Liver (tissue), 9 donors: ENCODE results near the gene R3HDML. TPM values are rescaled to one million over a fixed set of nuclear protein-coding genes. Genes with fewer than 3 reads are reported as not detected.

Experiments
- DNase-seq: peaks from one replicate; pipeline ENCODE4 v3.0.0-alpha.2; 2017; ENCODE audit warnings: low spot score
- H3K27ac ChIP-seq, 2 donors: one replicate each; pipeline ENCODE4 v1.7.0; 2013; ENCODE audit warnings: inconsistent platforms in 2 of 2, low read length in 2 of 2, control low read depth in 1 of 2, low read depth in 1 of 2, mild to moderate bottlenecking in 1 of 2
- H3K27me3 ChIP-seq, 4 donors: one replicate each; pipeline versions ENCODE4 v1.6.1 to v1.7.0; 2013; ENCODE audit warnings: low read length in 3 of 4, inconsistent platforms in 1 of 4, mild to moderate bottlenecking in 1 of 4, moderate library complexity in 1 of 4; ENCODE audit not compliant: control insufficient read depth in 4 of 4, insufficient read depth in 4 of 4
- H3K36me3 ChIP-seq, 4 donors: one replicate each; pipeline versions ENCODE4 v1.6.1 to v1.7.0; 2013; ENCODE audit warnings: low read length in 3 of 4, mild to moderate bottlenecking in 3 of 4, low read depth in 1 of 4, moderate library complexity in 1 of 4; ENCODE audit not compliant: control insufficient read depth in 4 of 4, insufficient read depth in 3 of 4
- H3K4me1 ChIP-seq, 4 donors: one replicate each; pipeline versions ENCODE4 v1.6.1 to v1.7.0; 2013; ENCODE audit warnings: low read length in 3 of 4, mild to moderate bottlenecking in 3 of 4, moderate library complexity in 1 of 4; ENCODE audit not compliant: control insufficient read depth in 4 of 4, insufficient read depth in 4 of 4
- H3K4me3 ChIP-seq, 3 donors: one replicate each; pipeline versions ENCODE4 v1.6.1 to v1.7.0; 2013; ENCODE audit warnings: low read length in 3 of 3, control low read depth in 1 of 3, low read depth in 1 of 3, mild to moderate bottlenecking in 1 of 3
- H3K9ac ChIP-seq, 2 donors: one replicate each; pipeline ENCODE4 v1.7.0; 2013; ENCODE audit warnings: low read length in 2 of 2, mild to moderate bottlenecking in 2 of 2, moderate library complexity in 2 of 2, control low read depth in 1 of 2, low read depth in 1 of 2
- H3K9me3 ChIP-seq, 4 donors: one replicate each; pipeline versions ENCODE4 v1.6.1 to v1.7.0; 2013; ENCODE audit warnings: low read length in 3 of 4; ENCODE audit not compliant: control insufficient read depth in 4 of 4
- EGR1 ChIP-seq, 2 donors: IDR thresholded peaks; 2 replicates each; pipeline ENCODE4 v1.6.1; 2016 to 2018; ENCODE audit warnings: antibody characterized with exemption in 2 of 2, low read depth in 2 of 2
- FOXA1 ChIP-seq: IDR thresholded peaks from 2 replicates; pipeline ENCODE4 v1.6.1; 2016; ENCODE audit warnings: antibody characterized with exemption
- FOXA2 ChIP-seq: IDR thresholded peaks from 2 replicates; pipeline ENCODE4 v1.6.1; 2016; ENCODE audit warnings: antibody characterized with exemption
- GABPA ChIP-seq, 2 donors: IDR thresholded peaks in 1 of 2; conservative IDR thresholded peaks in 1 of 2; 2 replicates each; pipeline ENCODE4 v1.6.1; 2016; ENCODE audit warnings: antibody characterized with exemption in 2 of 2, mild to moderate bottlenecking in 1 of 2, moderate library complexity in 1 of 2
- HNF4G ChIP-seq: IDR thresholded peaks from 2 replicates; pipeline ENCODE4 v1.6.1; 2016; ENCODE audit warnings: antibody characterized with exemption
- NR2F2 ChIP-seq: IDR thresholded peaks from 2 replicates; pipeline ENCODE4 v1.6.1; 2016; ENCODE audit warnings: antibody characterized with exemption
- RAD21 ChIP-seq, 2 donors: IDR thresholded peaks; 2 replicates each; pipeline ENCODE4 v1.6.1; 2016; ENCODE audit warnings: antibody characterized with exemption in 2 of 2, mild to moderate bottlenecking in 2 of 2
- RXRA ChIP-seq, 2 donors: IDR thresholded peaks; 2 replicates each; pipeline ENCODE4 v1.6.1; 2017 to 2018; ENCODE audit warnings: antibody characterized with exemption in 2 of 2, mild to moderate bottlenecking in 1 of 2
- TAF1 ChIP-seq: conservative IDR thresholded peaks from 2 replicates; pipeline ENCODE4 v1.6.1; 2016; ENCODE audit warnings: antibody characterized with exemption, mild to moderate bottlenecking
- WGBS: extraction: QIAGEN DNeasy Blood & Tissue Kit; methylation state at CpG from one replicate; pipeline ENCODE4 v1.1.7; 2013; 5-methylcytosine and 5-hydroxymethylcytosine counted together
- polyA plus RNA-seq, 2 donors: library from polyadenylated mRNA; stranded (reverse) in 1 of 2; unstranded in 1 of 2; fragments of 200-250 nt in 1 of 2; fragments of >200 nt in 1 of 2; fragmentation: Nextera tagmentation in 1 of 2; extraction: Ambion mirVana in 1 of 2; gene quantifications; one replicate each; pipeline versions ENCODE4 v1.2.1 to v1.2.3, GENCODE V29; 2013 to 2015
- total RNA-seq, 2 donors: library from RNA; depleted of rRNA; stranded (reverse); fragments of >200 nt; gene quantifications; one replicate each; pipeline ENCODE4 v1.2.3, GENCODE V29; 2014
- TF ChIP-seq, protein P1 (sequence below): IDR thresholded peaks from 2 replicates; pipeline ENCODE4 v1.6.1; 2016; ENCODE audit warnings: antibody characterized with exemption
- TF ChIP-seq, protein P2 (sequence below): IDR thresholded peaks from 2 replicates; pipeline ENCODE4 v1.6.1; 2016; ENCODE audit warnings: antibody characterized with exemption, mild to moderate bottlenecking
- TF ChIP-seq, protein P3 (sequence below): IDR thresholded peaks from 2 replicates; pipeline ENCODE4 v1.6.1; 2016; ENCODE audit warnings: antibody characterized with exemption
- TF ChIP-seq, protein P4 (sequence below): fragments of 150-350 bp; IDR thresholded peaks from 2 replicates; pipeline ENCODE4 v1.5.1; 2017; ENCODE audit warnings: improper control_type of control experiment, low read depth, low read length; ENCODE audit not compliant: missing input control
- donor health status: healthy.
- donor health status: healthy.
- donor health status: healthy.
- donor health status: healthy.
- donor health status: healthy.

The R3HDML gene
- total and polyA plus RNA-seq, 4 donors: not detected

DNA sequence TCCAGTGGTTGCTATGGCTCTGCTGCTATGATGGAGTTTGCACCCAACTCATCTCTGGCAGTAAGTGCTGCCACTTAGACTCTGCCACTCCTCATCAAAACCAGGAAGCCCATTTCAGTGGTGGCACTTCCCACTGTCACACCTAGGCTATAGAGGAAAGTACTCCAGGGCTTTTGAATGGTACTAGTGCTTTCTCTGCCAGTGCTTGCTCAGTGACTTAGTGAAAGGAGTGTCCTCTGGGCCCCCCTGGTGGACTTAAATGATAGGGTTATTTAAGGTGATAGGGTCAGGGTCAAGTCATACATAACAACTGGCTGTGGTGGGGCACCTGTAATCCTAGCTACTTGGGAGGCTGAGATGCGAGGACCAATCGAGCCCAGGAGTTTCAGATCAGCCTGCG, 48.6 kb upstream of the R3HDML start:
- no peak for TF ChIP-seq NR2F2
- 96% methylated on average over 3 of the region's 3 CpGs for WGBS

DNA sequence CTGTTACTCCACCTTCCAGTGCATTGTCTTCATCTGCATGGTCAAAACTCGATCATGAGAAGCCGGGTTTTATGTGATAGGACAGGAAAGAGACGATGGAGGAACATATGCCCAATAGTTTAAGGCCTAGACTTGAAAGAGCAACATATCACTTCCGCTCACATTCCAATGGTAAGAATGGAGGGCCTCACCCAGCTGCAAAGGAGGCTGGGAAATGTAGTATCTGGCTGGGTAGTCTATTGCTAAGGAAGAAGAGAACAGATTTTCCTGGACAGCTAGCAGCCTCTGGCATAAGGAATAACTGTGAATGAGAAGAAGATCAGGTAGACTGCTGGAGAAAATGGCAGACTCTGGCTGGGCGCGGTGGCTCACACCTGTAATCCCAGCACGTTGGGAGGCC, 45.1 kb upstream of the R3HDML start:
- no peak for DNase-seq
- no peaks in the 10 kb centered on the region for H3K9me3 ChIP-seq
- no peak overlapping the region for H3K9ac ChIP-seq
- no peaks in the 10 kb centered on the region for H3K36me3 ChIP-seq
- no peak overlapping the region for H3K27ac ChIP-seq
- TF ChIP-seq NR2F2: no peak
- no peak for TF ChIP-seq HNF4G
- no peak for TF ChIP-seq TAF1
- TF ChIP-seq, protein P1, sequence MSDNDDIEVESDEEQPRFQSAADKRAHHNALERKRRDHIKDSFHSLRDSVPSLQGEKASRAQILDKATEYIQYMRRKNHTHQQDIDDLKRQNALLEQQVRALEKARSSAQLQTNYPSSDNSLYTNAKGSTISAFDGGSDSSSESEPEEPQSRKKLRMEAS: no peak
- TF ChIP-seq EGR1 (IDR thresholded peaks at IDR 0.05; ENCODE audit: low read depth in 2 of 2): no peak
- no peak for TF ChIP-seq FOXA1
- no peak for TF ChIP-seq RXRA (IDR thresholded peaks at IDR 0.05)
- TF ChIP-seq, protein P2, sequence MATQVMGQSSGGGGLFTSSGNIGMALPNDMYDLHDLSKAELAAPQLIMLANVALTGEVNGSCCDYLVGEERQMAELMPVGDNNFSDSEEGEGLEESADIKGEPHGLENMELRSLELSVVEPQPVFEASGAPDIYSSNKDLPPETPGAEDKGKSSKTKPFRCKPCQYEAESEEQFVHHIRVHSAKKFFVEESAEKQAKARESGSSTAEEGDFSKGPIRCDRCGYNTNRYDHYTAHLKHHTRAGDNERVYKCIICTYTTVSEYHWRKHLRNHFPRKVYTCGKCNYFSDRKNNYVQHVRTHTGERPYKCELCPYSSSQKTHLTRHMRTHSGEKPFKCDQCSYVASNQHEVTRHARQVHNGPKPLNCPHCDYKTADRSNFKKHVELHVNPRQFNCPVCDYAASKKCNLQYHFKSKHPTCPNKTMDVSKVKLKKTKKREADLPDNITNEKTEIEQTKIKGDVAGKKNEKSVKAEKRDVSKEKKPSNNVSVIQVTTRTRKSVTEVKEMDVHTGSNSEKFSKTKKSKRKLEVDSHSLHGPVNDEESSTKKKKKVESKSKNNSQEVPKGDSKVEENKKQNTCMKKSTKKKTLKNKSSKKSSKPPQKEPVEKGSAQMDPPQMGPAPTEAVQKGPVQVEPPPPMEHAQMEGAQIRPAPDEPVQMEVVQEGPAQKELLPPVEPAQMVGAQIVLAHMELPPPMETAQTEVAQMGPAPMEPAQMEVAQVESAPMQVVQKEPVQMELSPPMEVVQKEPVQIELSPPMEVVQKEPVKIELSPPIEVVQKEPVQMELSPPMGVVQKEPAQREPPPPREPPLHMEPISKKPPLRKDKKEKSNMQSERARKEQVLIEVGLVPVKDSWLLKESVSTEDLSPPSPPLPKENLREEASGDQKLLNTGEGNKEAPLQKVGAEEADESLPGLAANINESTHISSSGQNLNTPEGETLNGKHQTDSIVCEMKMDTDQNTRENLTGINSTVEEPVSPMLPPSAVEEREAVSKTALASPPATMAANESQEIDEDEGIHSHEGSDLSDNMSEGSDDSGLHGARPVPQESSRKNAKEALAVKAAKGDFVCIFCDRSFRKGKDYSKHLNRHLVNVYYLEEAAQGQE: no peak
- no peak for TF ChIP-seq GABPA (IDR thresholded peaks at IDR 0.05 in 1 of 2, conservative IDR thresholded peaks at IDR 0.05 in 1 of 2)
- TF ChIP-seq, protein P3, sequence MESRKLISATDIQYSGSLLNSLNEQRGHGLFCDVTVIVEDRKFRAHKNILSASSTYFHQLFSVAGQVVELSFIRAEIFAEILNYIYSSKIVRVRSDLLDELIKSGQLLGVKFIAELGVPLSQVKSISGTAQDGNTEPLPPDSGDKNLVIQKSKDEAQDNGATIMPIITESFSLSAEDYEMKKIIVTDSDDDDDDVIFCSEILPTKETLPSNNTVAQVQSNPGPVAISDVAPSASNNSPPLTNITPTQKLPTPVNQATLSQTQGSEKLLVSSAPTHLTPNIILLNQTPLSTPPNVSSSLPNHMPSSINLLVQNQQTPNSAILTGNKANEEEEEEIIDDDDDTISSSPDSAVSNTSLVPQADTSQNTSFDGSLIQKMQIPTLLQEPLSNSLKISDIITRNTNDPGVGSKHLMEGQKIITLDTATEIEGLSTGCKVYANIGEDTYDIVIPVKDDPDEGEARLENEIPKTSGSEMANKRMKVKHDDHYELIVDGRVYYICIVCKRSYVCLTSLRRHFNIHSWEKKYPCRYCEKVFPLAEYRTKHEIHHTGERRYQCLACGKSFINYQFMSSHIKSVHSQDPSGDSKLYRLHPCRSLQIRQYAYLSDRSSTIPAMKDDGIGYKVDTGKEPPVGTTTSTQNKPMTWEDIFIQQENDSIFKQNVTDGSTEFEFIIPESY: no peak
- no peak for TF ChIP-seq RAD21 (IDR thresholded peaks at IDR 0.05)
- no peak for TF ChIP-seq FOXA2
- TF ChIP-seq, protein P4, sequence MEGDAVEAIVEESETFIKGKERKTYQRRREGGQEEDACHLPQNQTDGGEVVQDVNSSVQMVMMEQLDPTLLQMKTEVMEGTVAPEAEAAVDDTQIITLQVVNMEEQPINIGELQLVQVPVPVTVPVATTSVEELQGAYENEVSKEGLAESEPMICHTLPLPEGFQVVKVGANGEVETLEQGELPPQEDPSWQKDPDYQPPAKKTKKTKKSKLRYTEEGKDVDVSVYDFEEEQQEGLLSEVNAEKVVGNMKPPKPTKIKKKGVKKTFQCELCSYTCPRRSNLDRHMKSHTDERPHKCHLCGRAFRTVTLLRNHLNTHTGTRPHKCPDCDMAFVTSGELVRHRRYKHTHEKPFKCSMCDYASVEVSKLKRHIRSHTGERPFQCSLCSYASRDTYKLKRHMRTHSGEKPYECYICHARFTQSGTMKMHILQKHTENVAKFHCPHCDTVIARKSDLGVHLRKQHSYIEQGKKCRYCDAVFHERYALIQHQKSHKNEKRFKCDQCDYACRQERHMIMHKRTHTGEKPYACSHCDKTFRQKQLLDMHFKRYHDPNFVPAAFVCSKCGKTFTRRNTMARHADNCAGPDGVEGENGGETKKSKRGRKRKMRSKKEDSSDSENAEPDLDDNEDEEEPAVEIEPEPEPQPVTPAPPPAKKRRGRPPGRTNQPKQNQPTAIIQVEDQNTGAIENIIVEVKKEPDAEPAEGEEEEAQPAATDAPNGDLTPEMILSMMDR: no peak
- no peaks in the 10 kb centered on the region for H3K4me1 ChIP-seq
- H3K4me3 ChIP-seq: no peak overlapping the region
- H3K27me3 ChIP-seq: no peaks in the 10 kb centered on the region
- WGBS: 94% methylated on average over 7 of the region's 7 CpGs

More for the DNA sequence above, 48.6 kb upstream of the R3HDML start:
- Histone ChIP-seq H3K27me3 (no peaks in the 10 kb centered on the region), H3K4me1 (no peaks in the 10 kb centered on the region), H3K4me3 (no peak overlapping the region), H3K9me3 (no peaks in the 10 kb centered on the region), H3K9ac (no peak overlapping the region), H3K27ac (no peak overlapping the region), H3K36me3 (no peaks in the 10 kb centered on the region)
- no peak for DNase-seq
